K562 (cell line): ENCODE measurements around the gene UBXN10.

Experiments
- CTCF ChIP-seq, 3 experiments: IDR thresholded peaks in 2 of 3; conservative IDR thresholded peaks in 1 of 3; 2 replicates each; pipeline ENCODE4 v1.5.1; 2011 to 2012; ENCODE audit warnings: low read length in 3 of 3, mild to moderate bottlenecking in 3 of 3, control low read depth in 2 of 3, improper control_type of control experiment in 1 of 3, inconsistent platforms in 1 of 3, low read depth in 1 of 3, mixed read lengths in 1 of 3, moderate library complexity in 1 of 3; ENCODE audit not compliant: insufficient read depth in 2 of 3
- JUNB ChIP-seq: fragments of 450-650 bp; formaldehyde crosslinking; conservative IDR thresholded peaks from 2 replicates; pipeline ENCODE4 v1.4.0; 2020; ENCODE audit warnings: mild to moderate bottlenecking
- NR2C2 ChIP-seq, 2 experiments: fragments of 200-800 bp in 1 of 2; sonication (Bioruptor generic) in 1 of 2; sonication (generic) in 1 of 2; formaldehyde crosslinking in 1 of 2; IDR thresholded peaks; 2 replicates each; pipeline versions ENCODE4 v1.6.1 to v1.8.0; 2016 to 2022; ENCODE audit warnings: mild to moderate bottlenecking in 1 of 2, missing compliant biosample characterization in 1 of 2, missing genetic modification characterization in 1 of 2, missing genetic modification reagents in 1 of 2
- RFX7 ChIP-seq: fragments of 250-450 bp; sonication (Bioruptor Pico); IDR thresholded peaks from 2 replicates; pipeline ENCODE4 v1.5.1; 2021; ENCODE audit warnings: mild to moderate bottlenecking
- ZFX ChIP-seq: sonication (generic); formaldehyde crosslinking; IDR thresholded peaks from 2 replicates; pipeline ENCODE4 v1.8.0; 2022; ENCODE audit warnings: mild to moderate bottlenecking, missing genetic modification reagents, moderate library complexity
- ZNF57 ChIP-seq: fragments of 450-650 bp; formaldehyde crosslinking; IDR thresholded peaks from 2 replicates; pipeline ENCODE4 v1.4.0; 2020; ENCODE audit warnings: mild to moderate bottlenecking, moderate library complexity

DNA sequence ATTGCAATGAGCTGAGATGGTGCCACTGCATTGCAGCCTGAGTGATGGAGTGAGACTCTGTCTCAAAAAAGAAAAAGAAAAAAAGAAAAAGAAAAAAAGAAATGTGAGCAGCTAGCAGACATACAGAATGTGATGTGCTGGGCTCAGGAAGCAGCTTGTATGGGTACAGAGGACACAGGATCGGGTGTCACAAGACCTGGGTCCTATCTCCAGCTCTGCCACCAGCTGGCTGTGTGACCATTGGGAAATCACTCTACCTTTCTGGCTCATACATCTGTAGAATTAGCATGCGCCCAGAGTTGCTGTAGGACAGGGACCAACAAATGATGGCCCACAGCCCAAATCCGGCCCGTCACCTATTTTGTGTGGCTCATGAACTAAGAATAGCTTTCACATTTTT, 3.8 kb downstream of the UBXN10 start:
- TF ChIP-seq JUNB (CRISPR knock-in tag) (no peak), NR2C2 (CRISPR knock-in tag; IDR thresholded peaks at IDR 0.05) (no peak), NR2C2 (tag; IDR thresholded peaks at IDR 0.05) (no peak), RFX7 (CRISPR knock-in tag) (no peak), CTCF (IDR thresholded peaks at IDR 0.05 in 2 of 3, conservative IDR thresholded peaks at IDR 0.05 in 1 of 3; ENCODE audit: insufficient read depth in 2 of 3, low read depth in 1 of 3, low read length in 3 of 3) (no peak), ZFX (CRISPR knock-in tag) (no peak), ZNF57 (CRISPR knock-in tag) (no peak)
